ENCODE data around the gene SDK1. TPM values are rescaled to one million over a fixed set of nuclear protein-coding genes. Genes with fewer than 3 reads are reported as not detected.

Gene SDK1
- total RNA-seq, 1 donor from 2014 or later = 4.3 TPM

- Mint-ChIP-seq H3K9me3 (ENCODE audit: unreplicated experiment) (no peaks in the 10 kb centered on the region), H3K36me3 (ENCODE audit: low read depth, unreplicated experiment) (no peaks in the 10 kb centered on the region), H3K4me1 (ENCODE audit: unreplicated experiment) (peaks cover 7% of the 10 kb centered on the region), H3K27ac (ENCODE audit: unreplicated experiment) (no peak overlapping the region), H3K4me3 (ENCODE audit: unreplicated experiment) (no peak overlapping the region), H3K27me3 (ENCODE audit: unreplicated experiment) (peaks cover 1% of the 10 kb centered on the region)
- DNase-seq (ENCODE audit: low spot score) = no peak
- TF ChIP-seq, protein P1, sequence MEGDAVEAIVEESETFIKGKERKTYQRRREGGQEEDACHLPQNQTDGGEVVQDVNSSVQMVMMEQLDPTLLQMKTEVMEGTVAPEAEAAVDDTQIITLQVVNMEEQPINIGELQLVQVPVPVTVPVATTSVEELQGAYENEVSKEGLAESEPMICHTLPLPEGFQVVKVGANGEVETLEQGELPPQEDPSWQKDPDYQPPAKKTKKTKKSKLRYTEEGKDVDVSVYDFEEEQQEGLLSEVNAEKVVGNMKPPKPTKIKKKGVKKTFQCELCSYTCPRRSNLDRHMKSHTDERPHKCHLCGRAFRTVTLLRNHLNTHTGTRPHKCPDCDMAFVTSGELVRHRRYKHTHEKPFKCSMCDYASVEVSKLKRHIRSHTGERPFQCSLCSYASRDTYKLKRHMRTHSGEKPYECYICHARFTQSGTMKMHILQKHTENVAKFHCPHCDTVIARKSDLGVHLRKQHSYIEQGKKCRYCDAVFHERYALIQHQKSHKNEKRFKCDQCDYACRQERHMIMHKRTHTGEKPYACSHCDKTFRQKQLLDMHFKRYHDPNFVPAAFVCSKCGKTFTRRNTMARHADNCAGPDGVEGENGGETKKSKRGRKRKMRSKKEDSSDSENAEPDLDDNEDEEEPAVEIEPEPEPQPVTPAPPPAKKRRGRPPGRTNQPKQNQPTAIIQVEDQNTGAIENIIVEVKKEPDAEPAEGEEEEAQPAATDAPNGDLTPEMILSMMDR (IDR thresholded peaks at IDR 0.05; ENCODE audit: unreplicated experiment) = no peak
Measured at GRCh38 chr7:4026941-4027486, 726.0 kb downstream of the SDK1 start.

GRCh38 chr7:4028221-4028620, 727.2 kb downstream of the SDK1 start:
- Mint-ChIP-seq H3K27me3 (ENCODE audit: unreplicated experiment) (peaks cover 1% of the 10 kb centered on the region), H3K9me3 (ENCODE audit: unreplicated experiment) (no peaks in the 10 kb centered on the region), H3K4me1 (ENCODE audit: unreplicated experiment) (peaks cover 7% of the 10 kb centered on the region), H3K4me3 (ENCODE audit: unreplicated experiment) (no peak overlapping the region), H3K36me3 (ENCODE audit: low read depth, unreplicated experiment) (no peaks in the 10 kb centered on the region), H3K27ac (ENCODE audit: unreplicated experiment) (no peak overlapping the region)
- TF ChIP-seq, protein P1 (IDR thresholded peaks at IDR 0.05; ENCODE audit: unreplicated experiment) = no peak
- DNase-seq (ENCODE audit: low spot score) = no peak

GRCh38 chr7:4029941-4030340, 728.9 kb downstream of the SDK1 start:
- no peaks in the 10 kb centered on the region for H3K9me3 Mint-ChIP-seq (ENCODE audit: unreplicated experiment)
- H3K4me3 Mint-ChIP-seq (ENCODE audit: unreplicated experiment) = no peak overlapping the region
- H3K4me1 Mint-ChIP-seq (ENCODE audit: unreplicated experiment) = no peaks in the 10 kb centered on the region
- no peaks in the 10 kb centered on the region for H3K36me3 Mint-ChIP-seq (ENCODE audit: low read depth, unreplicated experiment)
- TF ChIP-seq, protein P1 (IDR thresholded peaks at IDR 0.05; ENCODE audit: unreplicated experiment) = no peak
- H3K27me3 Mint-ChIP-seq (ENCODE audit: unreplicated experiment) = peaks cover 1% of the 10 kb centered on the region
- H3K27ac Mint-ChIP-seq (ENCODE audit: unreplicated experiment) = no peak overlapping the region
- no peak for DNase-seq (ENCODE audit: low spot score)

- no peaks in the 10 kb centered on the region for H3K4me1 Mint-ChIP-seq (ENCODE audit: unreplicated experiment)
- TF ChIP-seq, protein P1 (IDR thresholded peaks at IDR 0.05; ENCODE audit: unreplicated experiment) = no peak
- DNase-seq (ENCODE audit: low spot score) = no peak
- peaks cover 3% of the 10 kb centered on the region for H3K27me3 Mint-ChIP-seq (ENCODE audit: unreplicated experiment)
- H3K27ac Mint-ChIP-seq (ENCODE audit: unreplicated experiment) = no peak overlapping the region
- no peak overlapping the region for H3K4me3 Mint-ChIP-seq (ENCODE audit: unreplicated experiment)
- H3K9me3 Mint-ChIP-seq (ENCODE audit: unreplicated experiment) = no peaks in the 10 kb centered on the region
- no peaks in the 10 kb centered on the region for H3K36me3 Mint-ChIP-seq (ENCODE audit: low read depth, unreplicated experiment)
Measured at GRCh38 chr7:4030346-4030950, 729.4 kb downstream of the SDK1 start.

GRCh38 chr7:4033996-4034395, 732.9 kb downstream of the SDK1 start:
- peaks cover 1% of the 10 kb centered on the region for H3K27me3 Mint-ChIP-seq (ENCODE audit: unreplicated experiment)
- no peak overlapping the region for H3K4me3 Mint-ChIP-seq (ENCODE audit: unreplicated experiment)
- DNase-seq (ENCODE audit: low spot score) = no peak
- TF ChIP-seq, protein P1 (IDR thresholded peaks at IDR 0.05; ENCODE audit: unreplicated experiment) = no peak
- H3K36me3 Mint-ChIP-seq (ENCODE audit: low read depth, unreplicated experiment) = no peaks in the 10 kb centered on the region
- H3K4me1 Mint-ChIP-seq (ENCODE audit: unreplicated experiment) = no peaks in the 10 kb centered on the region
- H3K9me3 Mint-ChIP-seq (ENCODE audit: unreplicated experiment) = no peaks in the 10 kb centered on the region
- no peak overlapping the region for H3K27ac Mint-ChIP-seq (ENCODE audit: unreplicated experiment)

Data from endothelial cell (in vitro differentiated cells).